GM10248 (cell line): ENCODE results near the gene CHD5.
A peak's percentile ranks its signal among the peaks of the same experiment; 100 is the strongest.

Experiments
- CTCF ChIA-PET: fragments of 300-600 bp; sonication (Branson Sonifier 250); formaldehyde crosslinking; extraction: SDS; loops from one replicate; lab custom pipeline; 2021; ENCODE audit warnings: antibody characterized with exemption; lab: Yijun Ruan, JAX
- POLR2A ChIA-PET: fragments of 350-650 bp; sonication (Branson Sonifier 250); formaldehyde crosslinking; extraction: SDS; loops from one replicate; lab custom pipeline; 2020; ENCODE audit warnings: antibody characterized with exemption; lab: Yijun Ruan, JAX
- DNase-seq: peaks from one replicate; pipeline ENCODE4 v3.0.0; 2012; ENCODE audit errors: extremely low spot score
- CTCF ChIP-seq: IDR thresholded peaks from 2 replicates; pipeline ENCODE4 v1.5.1; 2012; ENCODE audit warnings: mild to moderate bottlenecking, low read depth; ENCODE audit errors: extremely low read depth, missing control alignments, control extremely low read depth

Gene CHD5

GRCh38 chr1:6141592-6141991 lies 38.5 kb downstream of the CHD5 start:
- CTCF ChIA-PET: interaction anchor here (0.7 kb wide), 1 partner anchor 107 kb away, joined by 3 read pairs; no protein-coding TSS in a partner anchor
- DNase-seq: peak; percentile 70

DNA sequence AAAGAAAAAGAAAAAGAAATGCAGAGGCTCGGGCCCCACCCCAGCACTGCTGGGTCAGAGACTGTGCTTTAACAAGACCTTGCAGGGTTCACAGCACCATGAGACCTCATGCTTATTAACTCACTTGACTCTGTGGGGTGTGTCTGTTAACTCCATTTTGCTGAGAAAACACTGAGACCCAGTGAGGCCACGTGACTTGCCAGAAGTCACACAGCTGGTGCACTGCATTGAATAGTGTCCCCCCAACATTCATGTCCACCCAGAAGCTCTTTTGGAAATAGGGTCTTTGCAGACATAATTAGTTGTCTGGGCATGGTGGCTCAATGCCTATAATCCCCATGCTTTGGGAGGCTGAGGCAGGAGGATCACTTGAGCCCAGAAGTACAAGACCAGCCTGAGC lies 39.7 kb downstream of the CHD5 start:
- ChIA-PET CTCF (no interaction called here), POLR2A (no interaction called here)
- TF ChIP-seq CTCF: no peak
- DNase-seq: no peak

More at GRCh38 chr1:6141592-6141991, 38.5 kb downstream of the CHD5 start:
- POLR2A ChIA-PET: no interaction called here
- peak; percentile 20 for TF ChIP-seq CTCF

DNA sequence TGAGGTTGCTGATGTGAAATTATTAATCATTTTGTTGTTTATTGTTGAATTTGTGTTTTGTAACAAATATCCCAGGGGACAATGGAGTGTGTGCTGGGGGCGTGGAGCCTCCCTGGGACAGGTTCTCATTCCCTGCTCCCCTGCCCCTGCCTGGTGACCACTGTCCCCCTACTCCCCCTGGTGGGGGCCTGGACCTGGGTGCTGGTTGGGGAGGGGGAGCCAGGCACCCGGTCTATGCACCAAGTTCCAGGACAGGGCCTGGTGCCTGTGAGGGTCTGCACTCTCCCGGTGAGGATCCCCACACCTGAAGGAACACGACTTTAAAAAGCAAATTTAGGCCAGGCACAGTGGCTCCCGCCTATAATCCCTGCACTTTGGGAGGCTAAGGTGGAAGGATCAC lies 42.4 kb downstream of the CHD5 start:
- no peak for DNase-seq
- CTCF ChIA-PET: no interaction called here
- no peak for TF ChIP-seq CTCF
- POLR2A ChIA-PET: no interaction called here

DNA sequence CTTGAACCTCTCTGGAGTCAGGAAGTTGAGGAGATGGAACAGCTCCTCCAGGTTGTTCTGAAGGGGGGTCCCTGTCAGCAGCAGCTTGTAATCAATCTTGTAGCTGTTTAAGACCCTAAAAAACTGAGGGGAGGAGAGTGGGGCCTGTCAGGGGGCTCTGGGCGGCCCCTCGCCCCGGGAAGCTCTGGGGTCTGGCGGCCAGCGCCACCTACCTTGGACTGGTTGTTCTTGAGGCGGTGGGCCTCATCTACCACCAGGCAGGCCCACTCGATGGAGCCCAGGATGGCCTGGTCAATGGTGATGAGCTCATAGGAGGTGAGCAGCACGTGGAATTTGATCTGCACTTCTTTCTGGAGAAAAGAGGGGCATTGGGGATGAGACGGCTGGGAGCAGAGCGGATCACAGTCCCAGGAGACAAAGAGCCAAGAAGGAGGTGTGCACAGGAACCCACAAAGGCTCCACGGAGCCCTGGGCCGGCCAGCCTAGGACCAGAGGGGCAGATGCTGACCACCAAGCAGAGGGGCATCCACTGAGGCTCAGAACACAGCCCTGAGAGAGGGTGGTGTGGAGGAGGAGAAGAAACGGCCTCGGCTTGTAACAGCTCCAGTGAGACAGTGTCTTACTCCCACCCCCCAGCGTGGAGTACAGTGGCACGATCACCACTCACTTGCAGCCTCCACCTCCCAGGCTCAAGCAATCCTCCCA lies 43.5 kb downstream of the CHD5 start:
- no peak for DNase-seq
- ChIA-PET CTCF (no interaction called here), POLR2A (no interaction called here)
- no peak for TF ChIP-seq CTCF

GRCh38 chr1:6134741-6135510 lies 45.2 kb downstream of the CHD5 start:
- ChIA-PET CTCF (no interaction called here), POLR2A (no interaction called here)
- DNase-seq: no peak
- no peak for TF ChIP-seq CTCF

GRCh38 chr1:6134206-6134605 lies 45.9 kb downstream of the CHD5 start:
- POLR2A ChIA-PET: no interaction called here
- no peak for DNase-seq
- no peak for TF ChIP-seq CTCF
- CTCF ChIA-PET: no interaction called here
